ENCODE measurements around the gene PERP.
A peak's percentile ranks its signal among the peaks of the same experiment; 100 is the strongest.

Gene PERP

DNA sequence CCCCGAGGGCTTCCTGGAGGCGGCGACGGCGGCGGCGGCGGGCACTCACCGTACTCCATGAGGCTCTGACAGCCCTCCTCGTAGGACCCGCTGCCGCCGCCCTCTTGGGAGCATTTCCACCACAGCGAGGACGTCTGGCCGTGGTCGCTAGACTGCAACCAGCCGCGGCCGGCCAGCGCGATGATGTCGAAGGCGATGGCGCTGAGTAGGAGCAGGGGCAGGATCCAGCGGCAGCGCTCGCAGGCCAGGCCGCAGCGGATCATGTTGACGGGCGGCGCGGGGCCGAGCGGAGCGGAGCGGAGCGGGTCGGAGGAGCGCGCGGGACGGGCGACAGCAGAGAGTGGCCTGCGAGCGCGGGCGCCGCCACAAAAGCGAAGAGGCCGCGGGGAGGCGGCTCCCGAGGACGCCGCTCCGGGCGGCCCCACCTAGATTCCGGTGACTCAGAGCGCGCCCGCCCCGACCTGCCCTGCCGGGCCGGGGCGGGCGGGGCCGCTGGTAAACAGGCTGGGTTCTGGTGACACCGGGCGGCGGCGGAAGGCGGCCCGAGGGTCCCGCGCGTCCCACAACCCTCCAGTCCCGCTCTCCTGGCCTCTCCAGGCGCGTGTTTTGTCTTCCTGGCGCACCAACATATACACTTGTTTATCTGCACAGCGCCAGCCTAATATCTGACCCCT lies at the start of gene PERP:
PERP (minus strand) TSS at position 342 of the 674 bp plus-strand sequence; CDS start at position 263, 79 bp downstream.
- TF ChIP-seq, protein P1, sequence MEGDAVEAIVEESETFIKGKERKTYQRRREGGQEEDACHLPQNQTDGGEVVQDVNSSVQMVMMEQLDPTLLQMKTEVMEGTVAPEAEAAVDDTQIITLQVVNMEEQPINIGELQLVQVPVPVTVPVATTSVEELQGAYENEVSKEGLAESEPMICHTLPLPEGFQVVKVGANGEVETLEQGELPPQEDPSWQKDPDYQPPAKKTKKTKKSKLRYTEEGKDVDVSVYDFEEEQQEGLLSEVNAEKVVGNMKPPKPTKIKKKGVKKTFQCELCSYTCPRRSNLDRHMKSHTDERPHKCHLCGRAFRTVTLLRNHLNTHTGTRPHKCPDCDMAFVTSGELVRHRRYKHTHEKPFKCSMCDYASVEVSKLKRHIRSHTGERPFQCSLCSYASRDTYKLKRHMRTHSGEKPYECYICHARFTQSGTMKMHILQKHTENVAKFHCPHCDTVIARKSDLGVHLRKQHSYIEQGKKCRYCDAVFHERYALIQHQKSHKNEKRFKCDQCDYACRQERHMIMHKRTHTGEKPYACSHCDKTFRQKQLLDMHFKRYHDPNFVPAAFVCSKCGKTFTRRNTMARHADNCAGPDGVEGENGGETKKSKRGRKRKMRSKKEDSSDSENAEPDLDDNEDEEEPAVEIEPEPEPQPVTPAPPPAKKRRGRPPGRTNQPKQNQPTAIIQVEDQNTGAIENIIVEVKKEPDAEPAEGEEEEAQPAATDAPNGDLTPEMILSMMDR (IDR thresholded peaks at IDR 0.05; ENCODE audit: extremely low read depth, insufficient read depth, missing control alignments): no peak
- in situ Hi-C loops (cut with MboI; ENCODE audit: low pct_unique_long_range_greater_than_20kb, low sequenced_read_pairs, unreplicated experiment): no loop called here
- DNase-seq (ENCODE audit: low spot score): peak; percentile 75

GRCh38 chr6:138155443-138155842 lies 48.2 kb upstream of the PERP start:
- TF ChIP-seq, protein P1 (IDR thresholded peaks at IDR 0.05; ENCODE audit: extremely low read depth, insufficient read depth, missing control alignments): no peak
- DNase-seq (ENCODE audit: low spot score): no peak
- in situ Hi-C loops (cut with MboI; ENCODE audit: low pct_unique_long_range_greater_than_20kb, low sequenced_read_pairs, unreplicated experiment): no loop called here

GRCh38 chr6:138146544-138146943 lies 39.3 kb upstream of the PERP start:
- no peak for DNase-seq (ENCODE audit: low spot score)
- TF ChIP-seq, protein P1 (IDR thresholded peaks at IDR 0.05; ENCODE audit: extremely low read depth, insufficient read depth, missing control alignments): no peak
- in situ Hi-C loops (cut with MboI; ENCODE audit: low pct_unique_long_range_greater_than_20kb, low sequenced_read_pairs, unreplicated experiment): no loop called here

- TF ChIP-seq, protein P1 (IDR thresholded peaks at IDR 0.05; ENCODE audit: extremely low read depth, insufficient read depth, missing control alignments): no peak
- DNase-seq (ENCODE audit: low spot score): no peak
- in situ Hi-C loops (cut with MboI; ENCODE audit: low pct_unique_long_range_greater_than_20kb, low sequenced_read_pairs, unreplicated experiment): no loop called here
Measured at GRCh38 chr6:138145402-138145801, 38.2 kb upstream of the PERP start.

GRCh38 chr6:138142806-138143205 lies 35.6 kb upstream of the PERP start:
- in situ Hi-C loops (cut with MboI; ENCODE audit: low pct_unique_long_range_greater_than_20kb, low sequenced_read_pairs, unreplicated experiment): no loop called here
- TF ChIP-seq, protein P1 (IDR thresholded peaks at IDR 0.05; ENCODE audit: extremely low read depth, insufficient read depth, missing control alignments): no peak
- no peak for DNase-seq (ENCODE audit: low spot score)

DNA sequence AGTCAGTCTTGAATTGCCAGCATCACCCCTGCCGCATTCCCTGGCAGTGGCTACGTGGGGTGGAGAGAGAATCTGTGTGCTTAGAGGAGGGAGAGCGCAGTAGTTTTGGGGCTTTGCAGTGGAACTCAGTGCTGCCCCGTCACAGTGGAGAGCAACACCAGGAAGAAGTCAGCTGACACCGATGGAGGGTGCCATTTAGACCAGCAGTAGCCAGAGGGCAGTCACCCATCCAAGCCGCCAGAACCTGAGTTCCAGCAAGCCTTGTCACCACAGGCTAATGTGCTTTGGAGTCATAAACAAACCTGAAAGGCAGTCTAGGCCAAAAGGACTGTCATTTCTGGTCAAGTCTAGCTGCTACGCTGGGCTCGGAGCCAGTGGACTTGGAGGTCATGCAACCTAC lies 22.0 kb upstream of the PERP start:
- in situ Hi-C loops (cut with MboI; ENCODE audit: low pct_unique_long_range_greater_than_20kb, low sequenced_read_pairs, unreplicated experiment): no loop called here
- DNase-seq (ENCODE audit: low spot score): no peak
- TF ChIP-seq, protein P1 (IDR thresholded peaks at IDR 0.05; ENCODE audit: extremely low read depth, insufficient read depth, missing control alignments): no peak
